A549 (cell line): ENCODE data around the gene NEBL.

Experiments
- CEBPB ChIP-seq, 2 experiments: fragments of >200 bp in 1 of 2; sonication (Bioruptor Twin) in 1 of 2; formaldehyde crosslinking in 1 of 2; IDR thresholded peaks; 2 replicates each; pipeline ENCODE4 v1.6.1; 2012 to 2016
- EP300 ChIP-seq, 2 experiments: fragments of >200 bp; sonication (Bioruptor Twin); formaldehyde crosslinking; IDR thresholded peaks; 2 replicates in 1 of 2; 3 replicates in 1 of 2; pipeline ENCODE4 v1.6.1; 2016 to 2017
- HDAC2 ChIP-seq: fragments of 200-600 bp; sonication (generic); IDR thresholded peaks from 2 replicates; pipeline ENCODE4 v1.6.1; 2016
- HOXA7 ChIP-seq: fragments of 250-450 bp; sonication (Bioruptor Pico); IDR thresholded peaks from 2 replicates; pipeline ENCODE4 v1.5.0; 2020; ENCODE audit warnings: mild to moderate bottlenecking, moderate library complexity
- JUN ChIP-seq, 2 experiments: fragments of >200 bp; sonication (Bioruptor Twin); formaldehyde crosslinking; IDR thresholded peaks; 2 replicates in 1 of 2; 3 replicates in 1 of 2; pipeline ENCODE4 v1.6.1; 2016 to 2017
- JUNB ChIP-seq: fragments of >200 bp; sonication (Bioruptor Twin); formaldehyde crosslinking; IDR thresholded peaks from 2 replicates; pipeline ENCODE4 v1.6.1; 2016
- KDM5A ChIP-seq: fragments of 200-600 bp; sonication (generic); IDR thresholded peaks from 2 replicates; pipeline ENCODE4 v1.6.1; 2016; ENCODE audit warnings: antibody characterized with exemption, mild to moderate bottlenecking
- MAFK ChIP-seq: fragments of 450-650 bp; IDR thresholded peaks from 2 replicates; pipeline ENCODE4 v1.6.1; 2014; ENCODE audit not compliant: partially characterized antibody
- POLR2A ChIP-seq: IDR thresholded peaks from 2 replicates; pipeline ENCODE4 v1.6.1; 2012; ENCODE audit warnings: mild to moderate bottlenecking, low read length
- RFX5 ChIP-seq: fragments of 450-650 bp; IDR thresholded peaks from 2 replicates; pipeline ENCODE4 v1.7.1; 2014; ENCODE audit warnings: antibody characterized with exemption, mild to moderate bottlenecking, moderate library complexity
- SREBF2 ChIP-seq: fragments of 450-650 bp; IDR thresholded peaks from 2 replicates; pipeline ENCODE4 v1.6.1; 2014; ENCODE audit warnings: mild to moderate bottlenecking, moderate library complexity
- TF ChIP-seq, protein P1 (sequence below): fragments of >200 bp; sonication (Bioruptor Twin); formaldehyde crosslinking; IDR thresholded peaks from 3 replicates; pipeline ENCODE4 v1.5.1; 2016
- TF ChIP-seq, protein P2 (sequence below): fragments of 450-650 bp; IDR thresholded peaks from 2 replicates; pipeline ENCODE4 v1.6.1; 2014; ENCODE audit warnings: antibody characterized with exemption
- TF ChIP-seq, protein P3 (sequence below): fragments of >200 bp; sonication (Bioruptor Twin); formaldehyde crosslinking; IDR thresholded peaks from 3 replicates; pipeline ENCODE4 v1.6.1; 2016

DNA sequence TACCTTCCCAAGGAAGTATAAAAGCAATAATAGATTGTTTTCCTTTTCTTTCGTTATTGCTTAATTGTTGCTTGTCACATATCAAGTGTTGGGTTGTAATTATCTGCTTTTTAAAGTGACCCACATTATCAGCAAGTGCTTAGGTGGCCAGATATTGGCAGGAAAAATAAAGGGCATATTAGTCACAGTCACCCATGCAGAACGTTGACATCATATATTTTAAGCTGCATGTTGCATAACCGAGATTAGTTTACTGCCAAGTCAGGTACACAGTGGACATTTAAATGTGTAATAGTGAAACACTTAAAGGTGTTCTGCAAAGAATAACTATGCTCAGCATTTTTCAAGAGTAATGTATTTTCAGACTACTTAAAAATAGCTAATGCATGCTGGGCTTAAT is 11.4 kb downstream of the NEBL start:
- TF ChIP-seq, protein P1, sequence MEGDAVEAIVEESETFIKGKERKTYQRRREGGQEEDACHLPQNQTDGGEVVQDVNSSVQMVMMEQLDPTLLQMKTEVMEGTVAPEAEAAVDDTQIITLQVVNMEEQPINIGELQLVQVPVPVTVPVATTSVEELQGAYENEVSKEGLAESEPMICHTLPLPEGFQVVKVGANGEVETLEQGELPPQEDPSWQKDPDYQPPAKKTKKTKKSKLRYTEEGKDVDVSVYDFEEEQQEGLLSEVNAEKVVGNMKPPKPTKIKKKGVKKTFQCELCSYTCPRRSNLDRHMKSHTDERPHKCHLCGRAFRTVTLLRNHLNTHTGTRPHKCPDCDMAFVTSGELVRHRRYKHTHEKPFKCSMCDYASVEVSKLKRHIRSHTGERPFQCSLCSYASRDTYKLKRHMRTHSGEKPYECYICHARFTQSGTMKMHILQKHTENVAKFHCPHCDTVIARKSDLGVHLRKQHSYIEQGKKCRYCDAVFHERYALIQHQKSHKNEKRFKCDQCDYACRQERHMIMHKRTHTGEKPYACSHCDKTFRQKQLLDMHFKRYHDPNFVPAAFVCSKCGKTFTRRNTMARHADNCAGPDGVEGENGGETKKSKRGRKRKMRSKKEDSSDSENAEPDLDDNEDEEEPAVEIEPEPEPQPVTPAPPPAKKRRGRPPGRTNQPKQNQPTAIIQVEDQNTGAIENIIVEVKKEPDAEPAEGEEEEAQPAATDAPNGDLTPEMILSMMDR: no peak
- no peak for TF ChIP-seq RFX5
- no peak for TF ChIP-seq KDM5A
- TF ChIP-seq MAFK: peak; percentile 82
- TF ChIP-seq JUN (IDR thresholded peaks at IDR 0.05): no peak
- peak; percentile 33; the same call in 1 of the 2 replicates for TF ChIP-seq JUNB
- no peak for TF ChIP-seq HOXA7 (CRISPR knock-in tag)
- TF ChIP-seq HDAC2: no peak
- TF ChIP-seq POLR2A: no peak
- TF ChIP-seq, protein P2, sequence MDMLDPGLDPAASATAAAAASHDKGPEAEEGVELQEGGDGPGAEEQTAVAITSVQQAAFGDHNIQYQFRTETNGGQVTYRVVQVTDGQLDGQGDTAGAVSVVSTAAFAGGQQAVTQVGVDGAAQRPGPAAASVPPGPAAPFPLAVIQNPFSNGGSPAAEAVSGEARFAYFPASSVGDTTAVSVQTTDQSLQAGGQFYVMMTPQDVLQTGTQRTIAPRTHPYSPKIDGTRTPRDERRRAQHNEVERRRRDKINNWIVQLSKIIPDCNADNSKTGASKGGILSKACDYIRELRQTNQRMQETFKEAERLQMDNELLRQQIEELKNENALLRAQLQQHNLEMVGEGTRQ: no peak
- no peak for TF ChIP-seq CEBPB (IDR thresholded peaks at IDR 0.05)
- TF ChIP-seq EP300 (IDR thresholded peaks at IDR 0.05): no peak
- no peak for TF ChIP-seq SREBF2
- TF ChIP-seq, protein P3, sequence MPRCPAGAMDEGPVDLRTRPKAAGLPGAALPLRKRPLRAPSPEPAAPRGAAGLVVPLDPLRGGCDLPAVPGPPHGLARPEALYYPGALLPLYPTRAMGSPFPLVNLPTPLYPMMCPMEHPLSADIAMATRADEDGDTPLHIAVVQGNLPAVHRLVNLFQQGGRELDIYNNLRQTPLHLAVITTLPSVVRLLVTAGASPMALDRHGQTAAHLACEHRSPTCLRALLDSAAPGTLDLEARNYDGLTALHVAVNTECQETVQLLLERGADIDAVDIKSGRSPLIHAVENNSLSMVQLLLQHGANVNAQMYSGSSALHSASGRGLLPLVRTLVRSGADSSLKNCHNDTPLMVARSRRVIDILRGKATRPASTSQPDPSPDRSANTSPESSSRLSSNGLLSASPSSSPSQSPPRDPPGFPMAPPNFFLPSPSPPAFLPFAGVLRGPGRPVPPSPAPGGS: no peak
